GM21423 (cell line): ENCODE results near the gene SENP7.
"Not testable (repeated sequence)": the region's sequence is repeated elsewhere in the genome, so short reads cannot be mapped to it uniquely, and the experiment has no call there.

Experiments used
- ATAC-seq: cut with Tn5 transposase; IDR thresholded peaks from one replicate; pipeline ENCODE4 v1.9.1; 2021; ENCODE audit warnings: mild to moderate bottlenecking, moderate library complexity; ENCODE audit not compliant: unreplicated experiment

The SENP7 gene

DNA sequence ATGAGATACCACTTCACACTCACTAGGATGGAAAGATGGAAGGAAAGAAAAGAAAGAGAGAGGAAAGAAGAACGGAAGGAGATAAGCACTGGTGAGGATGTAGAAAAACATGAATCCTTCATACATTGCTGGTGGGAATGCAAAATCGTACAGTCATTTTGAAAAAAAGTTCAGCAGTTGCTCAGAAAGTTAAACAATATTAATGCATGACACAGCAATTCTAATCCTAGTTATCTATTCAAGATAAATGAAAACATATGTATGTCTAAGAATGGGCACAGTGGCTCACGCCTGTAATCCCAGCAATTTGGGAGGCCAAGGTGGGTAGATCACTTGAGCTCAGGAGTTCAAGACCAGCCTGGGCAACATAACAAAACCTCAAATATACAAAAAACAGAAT, 59.1 kb downstream of the SENP7 start:
- no peak for ATAC-seq

DNA sequence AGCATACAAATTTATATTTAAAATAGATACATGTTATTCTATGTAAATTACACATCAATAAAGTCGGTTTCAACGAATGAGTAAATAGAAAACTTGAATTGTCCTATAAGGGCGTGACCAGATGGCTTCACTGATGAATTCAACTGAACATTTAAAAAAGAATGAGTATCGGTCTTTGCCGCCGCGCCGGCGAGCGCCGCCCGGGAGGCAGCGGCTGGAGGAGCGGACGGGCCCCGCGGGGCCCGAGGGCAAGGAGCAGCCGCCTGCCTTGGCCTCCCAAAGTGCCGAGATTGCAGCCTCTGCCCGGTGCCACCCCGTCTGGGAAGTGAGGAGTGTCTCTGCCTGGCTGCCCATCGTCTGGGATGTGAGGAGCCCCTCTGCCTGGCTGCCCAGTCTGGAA, 74.4 kb downstream of the SENP7 start:
- not testable (repeated sequence) for ATAC-seq

DNA sequence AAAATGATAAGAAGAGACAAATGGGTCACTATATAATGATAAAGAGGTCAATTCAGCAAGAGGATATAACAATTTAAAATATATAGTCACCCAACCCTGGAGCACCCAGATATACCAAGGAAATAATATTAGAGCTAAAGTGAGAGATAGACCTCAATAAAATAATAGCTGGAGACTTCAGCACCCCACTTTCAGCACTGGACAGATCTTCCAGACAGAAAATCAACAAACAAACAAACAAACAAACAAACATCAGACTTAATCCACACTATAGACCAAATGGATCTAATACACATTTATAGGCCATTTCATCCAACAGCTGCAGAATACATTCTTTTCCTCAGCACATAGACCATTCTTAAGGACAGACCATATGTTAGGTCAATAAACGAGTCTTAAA, 79.4 kb downstream of the SENP7 start:
- ATAC-seq: no peak

DNA sequence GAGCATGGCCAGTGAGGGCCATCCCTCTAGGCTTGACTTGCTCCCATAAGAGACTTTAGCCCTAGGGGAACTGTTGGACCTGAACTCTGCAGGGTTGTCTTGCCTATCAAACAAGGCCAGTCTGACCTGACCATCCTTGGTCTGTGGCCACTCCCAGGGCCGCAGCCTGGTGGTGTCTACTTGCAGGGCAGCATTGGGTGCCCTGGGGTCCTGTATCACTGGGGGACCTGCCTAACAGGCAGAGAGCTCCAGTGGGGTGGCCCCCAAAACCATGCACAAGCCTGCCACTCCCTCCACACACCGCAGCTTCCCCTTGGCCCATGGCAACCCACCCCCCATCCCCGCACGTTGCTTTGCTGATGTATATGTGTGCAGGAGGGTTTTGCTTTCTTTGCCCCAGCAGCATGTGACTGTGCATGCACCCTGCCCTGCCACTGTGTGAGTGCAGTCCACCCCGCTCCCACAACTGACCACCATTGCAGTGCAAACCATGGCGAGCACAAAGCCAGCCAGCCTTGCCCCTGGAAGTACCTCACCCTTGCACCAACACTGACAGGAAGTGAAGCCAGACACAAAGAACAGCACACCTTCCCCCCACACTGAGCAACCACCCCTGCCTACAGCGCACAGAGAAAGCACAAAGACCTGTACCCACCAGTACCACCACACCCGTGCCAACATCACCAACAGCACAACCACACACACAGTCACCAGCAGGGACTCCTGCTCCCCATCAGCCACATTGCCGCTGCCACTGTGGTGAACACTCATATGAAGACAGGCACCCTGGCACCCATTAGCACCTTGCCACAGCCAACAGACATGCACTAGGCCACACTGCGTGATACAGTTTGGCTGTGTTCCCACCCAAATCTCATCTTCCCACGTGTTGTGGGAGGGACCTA, 88.8 kb downstream of the SENP7 start:
- no peak for ATAC-seq

DNA sequence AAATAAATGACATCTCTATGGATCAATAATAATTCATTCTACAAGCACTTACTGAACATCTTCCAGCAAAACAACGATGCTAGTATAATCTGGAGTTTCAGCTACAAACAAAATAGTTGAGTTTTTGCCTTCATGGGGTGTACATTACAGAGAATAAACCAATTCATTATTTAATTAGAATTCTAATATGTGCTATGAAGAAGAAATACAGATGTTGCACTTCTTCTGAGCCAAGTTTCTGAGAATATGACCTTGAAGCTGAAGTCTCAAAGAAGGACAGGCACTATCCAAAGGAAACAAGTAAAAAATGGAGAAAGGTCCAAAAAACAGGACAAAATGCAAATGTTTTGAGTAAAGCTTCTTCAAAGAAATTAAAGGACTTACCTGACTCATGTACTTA, 94.2 kb downstream of the SENP7 start:
- ATAC-seq: no peak

DNA sequence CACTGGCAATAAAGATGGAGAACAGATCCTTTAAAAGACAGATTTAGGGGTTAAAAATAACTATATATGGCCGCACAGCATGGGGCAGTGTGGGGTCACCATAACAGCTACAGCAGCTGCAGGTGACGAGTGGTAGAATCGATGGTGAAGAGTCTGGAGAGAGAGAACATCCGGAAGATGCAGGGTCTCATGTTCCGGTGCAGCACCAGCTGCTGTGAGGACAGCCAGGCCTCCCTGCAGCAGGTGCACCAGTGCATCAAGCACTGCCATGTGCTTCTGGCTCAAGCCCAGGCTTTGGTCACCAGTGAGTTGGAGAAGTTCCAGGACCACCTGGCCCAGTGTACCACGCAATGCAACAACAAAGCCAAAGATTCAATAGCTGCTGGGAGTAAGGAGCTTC, 98.9 kb downstream of the SENP7 start:
- ATAC-seq: no peak

DNA sequence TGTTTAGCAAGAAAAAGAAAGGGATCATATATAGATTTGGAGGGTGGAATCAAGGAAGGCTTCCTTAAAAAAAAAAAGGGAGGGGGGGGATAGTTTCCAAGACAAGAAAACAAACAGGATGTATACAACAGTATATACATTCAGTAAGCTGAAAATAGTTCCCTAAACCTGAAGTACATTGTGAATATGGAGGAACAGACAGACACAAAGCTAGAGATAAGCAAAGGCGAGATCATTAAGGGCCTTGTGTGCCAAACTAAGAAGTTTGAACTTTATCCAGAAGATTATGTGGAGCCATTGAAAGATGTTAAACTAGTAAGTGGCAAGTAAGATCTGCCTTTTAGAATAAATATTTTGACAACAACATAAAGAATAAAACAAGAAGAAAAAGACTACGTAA, 99.4 kb downstream of the SENP7 start:
- ATAC-seq: no peak

DNA sequence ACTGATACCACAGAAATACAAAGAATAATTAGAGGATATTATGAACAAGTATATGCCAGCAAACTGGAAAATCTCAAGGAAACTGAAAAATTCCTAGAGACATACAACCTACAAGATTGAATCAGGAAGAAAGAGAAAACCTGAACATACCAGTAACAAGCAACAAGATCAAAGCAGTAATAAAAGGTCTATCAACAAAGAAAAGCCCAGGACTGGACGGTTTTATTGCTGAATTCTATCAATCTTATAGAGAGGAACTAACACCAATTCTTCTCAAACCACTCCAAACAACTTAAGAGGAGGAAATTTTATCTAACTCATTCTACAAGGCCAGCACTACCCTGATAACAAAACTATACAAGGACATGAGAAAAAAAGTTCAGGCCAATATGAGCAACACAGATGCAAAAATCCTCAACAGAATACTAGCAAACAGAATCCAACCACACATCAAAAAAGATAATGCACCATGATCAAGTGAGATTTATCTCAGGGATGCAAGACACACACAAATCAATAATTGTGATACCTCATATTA, 121.5 kb downstream of the SENP7 start:
- ATAC-seq: no peak

DNA sequence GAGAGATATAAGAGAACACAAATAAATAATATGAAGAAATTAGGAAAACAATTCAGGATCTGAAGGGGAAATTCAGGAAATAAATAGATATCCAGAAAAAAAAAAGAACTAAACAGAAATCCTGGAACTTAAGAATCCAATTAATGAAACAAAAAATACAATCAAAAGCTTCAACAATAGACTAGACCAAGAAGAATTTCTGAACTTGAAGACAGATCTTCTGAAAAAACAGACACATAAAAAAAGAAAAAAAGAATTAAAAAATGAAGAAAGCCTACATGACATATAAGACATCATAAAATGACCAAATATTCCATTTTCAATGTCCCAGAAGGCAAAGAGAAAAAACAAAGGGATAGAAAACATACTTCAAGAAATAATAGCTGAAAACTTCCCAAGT, 124.3 kb downstream of the SENP7 start:
- ATAC-seq: no peak

DNA sequence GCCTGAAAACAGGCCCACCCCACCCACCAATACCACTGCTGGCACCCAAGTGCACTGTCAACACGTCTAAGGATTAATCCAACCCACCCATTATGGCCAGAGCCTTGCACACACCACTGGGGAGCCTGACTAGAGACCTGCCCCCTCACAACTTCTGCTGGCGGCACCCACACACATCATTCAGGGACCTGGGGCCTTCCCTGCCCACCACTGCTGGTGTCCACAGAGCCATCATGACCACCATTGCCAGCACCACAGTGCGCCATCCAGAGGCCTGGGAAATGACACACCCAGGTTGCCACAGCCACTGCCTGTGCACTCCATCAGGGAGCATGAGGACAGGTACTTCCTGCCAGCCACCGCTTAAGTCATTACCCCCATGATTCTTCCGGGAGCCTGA, 125.7 kb downstream of the SENP7 start:
- ATAC-seq: no peak

DNA sequence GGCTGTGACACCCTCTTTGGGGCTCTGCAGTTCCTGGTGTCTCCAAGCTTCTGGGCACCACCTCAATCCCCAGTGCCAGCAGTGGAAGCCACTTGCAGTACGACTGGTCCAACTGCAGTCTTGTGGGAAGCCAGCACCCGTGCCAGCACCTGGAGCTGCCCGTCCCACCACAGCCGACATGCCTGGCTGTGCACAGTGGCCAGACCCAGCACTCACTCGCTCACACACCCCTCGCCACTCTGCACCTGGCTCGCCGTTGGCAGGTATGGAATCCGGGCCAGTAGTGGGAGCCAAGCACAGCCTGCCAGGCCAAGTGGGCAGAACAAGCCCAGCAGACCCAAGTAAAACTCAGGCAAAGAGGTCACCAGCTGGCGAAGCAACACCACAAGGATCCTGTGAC, 128.6 kb downstream of the SENP7 start:
- no peak for ATAC-seq

DNA sequence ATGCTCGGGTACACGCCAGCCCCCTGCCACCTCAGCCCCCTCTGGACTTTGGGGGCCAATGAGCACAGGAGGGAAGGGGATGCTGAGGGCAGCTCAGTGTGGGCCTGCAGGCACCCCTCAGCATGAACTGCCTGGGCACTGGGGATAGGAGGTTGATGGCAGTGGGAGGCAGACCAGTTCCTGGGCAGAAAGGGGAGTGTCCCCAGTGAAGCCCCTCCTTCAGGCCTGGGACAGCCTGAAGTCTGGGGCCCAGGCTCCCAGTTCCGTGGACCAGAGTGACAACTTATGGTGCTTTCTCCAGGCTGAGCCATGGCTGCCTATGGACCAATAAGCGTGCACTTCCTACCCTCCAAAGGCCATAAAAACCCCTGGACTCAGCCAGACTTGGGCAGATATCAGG, 129.4 kb downstream of the SENP7 start:
- ATAC-seq: no peak

DNA sequence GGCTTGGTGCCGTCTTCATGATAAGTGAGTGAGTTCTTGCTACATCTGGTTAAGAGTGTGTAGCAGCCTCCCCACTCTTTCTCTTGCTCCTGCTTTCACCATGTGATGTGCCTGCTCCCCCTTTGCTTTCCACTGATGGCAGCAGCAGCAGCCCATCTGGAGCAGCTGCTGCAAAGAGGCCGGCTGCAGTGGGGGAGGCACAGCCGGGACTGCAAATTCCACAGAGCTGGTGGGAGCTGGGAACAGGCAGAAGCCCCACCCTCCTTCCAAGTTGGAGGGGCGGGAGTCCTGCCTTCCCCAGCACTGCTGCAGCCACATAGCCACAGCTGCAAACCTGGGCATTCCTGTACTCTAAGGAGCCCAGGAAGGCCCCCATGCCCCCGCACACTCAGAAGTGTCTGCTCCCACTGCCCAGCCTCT, 129.8 kb downstream of the SENP7 start:
- no peak for ATAC-seq

DNA sequence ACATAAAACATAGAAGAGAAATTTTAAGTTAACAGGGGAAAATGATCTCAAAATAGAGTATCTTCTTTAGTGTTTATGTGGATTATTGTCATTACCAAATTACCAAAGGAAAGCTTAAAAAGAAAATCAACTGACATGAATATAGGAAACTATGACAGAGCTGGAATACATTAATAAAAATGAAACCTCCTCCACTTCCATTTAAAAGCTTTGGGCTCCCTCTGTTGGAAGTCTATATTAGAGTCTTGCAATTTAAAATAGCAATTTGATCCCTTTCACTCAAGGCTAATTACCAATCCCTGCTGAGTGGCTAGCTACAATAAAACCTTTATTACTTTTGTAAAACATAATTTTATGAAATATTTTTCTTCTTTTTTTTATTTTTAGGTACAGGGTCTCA, 131.2 kb downstream of the SENP7 start:
- ATAC-seq: no peak

DNA sequence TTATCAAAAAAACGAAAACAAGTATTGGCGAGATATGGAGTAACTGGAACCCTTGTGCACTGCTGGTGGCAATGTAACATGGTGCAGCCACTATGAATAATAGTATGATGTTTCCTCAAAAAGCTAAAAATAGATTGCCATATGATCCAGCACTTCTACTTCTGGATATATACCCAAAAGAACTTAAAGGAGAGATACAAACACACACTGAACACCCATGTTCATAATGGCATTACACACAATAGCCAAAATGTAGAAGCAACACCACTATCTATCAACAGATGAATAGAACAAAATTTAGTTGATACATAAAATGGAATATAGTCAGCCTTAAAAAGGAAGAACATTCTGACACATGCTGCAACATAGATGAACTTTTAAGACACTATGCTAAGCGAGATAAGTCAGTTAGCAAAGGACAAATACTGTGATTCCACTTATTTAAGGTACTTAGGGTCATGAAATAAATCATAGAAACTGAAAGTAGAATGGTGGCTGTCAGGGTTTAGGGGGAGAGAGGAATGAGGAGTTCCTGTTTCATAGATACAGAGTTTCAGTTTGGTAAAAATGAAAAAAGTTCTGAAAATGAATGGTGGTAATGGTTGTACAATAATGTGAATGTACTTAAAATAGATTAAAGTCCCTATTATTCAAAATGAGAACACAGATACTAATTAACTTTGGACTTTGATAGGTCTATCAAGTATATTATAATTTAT, 133.2 kb downstream of the SENP7 start:
- peak; percentile 97 for ATAC-seq

DNA sequence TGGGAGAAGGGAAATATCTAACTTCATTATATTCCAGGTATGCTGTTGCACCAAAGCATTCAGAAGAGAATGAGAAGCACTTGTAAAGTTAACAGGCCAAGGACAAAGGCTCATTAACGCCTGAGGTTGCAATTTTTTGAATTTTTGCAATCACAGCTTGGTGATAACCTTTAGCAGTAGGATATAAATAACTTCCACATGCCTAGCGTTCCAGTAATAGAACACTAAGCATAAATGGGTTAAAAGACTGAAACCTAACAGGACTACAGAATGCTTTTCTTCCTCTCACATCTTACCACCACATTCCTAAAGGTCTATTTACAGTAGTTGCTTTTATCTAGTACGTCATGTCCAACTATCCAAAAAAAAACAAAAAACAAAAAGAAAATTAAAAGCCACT, 135.2 kb downstream of the SENP7 start:
- ATAC-seq: no peak

DNA sequence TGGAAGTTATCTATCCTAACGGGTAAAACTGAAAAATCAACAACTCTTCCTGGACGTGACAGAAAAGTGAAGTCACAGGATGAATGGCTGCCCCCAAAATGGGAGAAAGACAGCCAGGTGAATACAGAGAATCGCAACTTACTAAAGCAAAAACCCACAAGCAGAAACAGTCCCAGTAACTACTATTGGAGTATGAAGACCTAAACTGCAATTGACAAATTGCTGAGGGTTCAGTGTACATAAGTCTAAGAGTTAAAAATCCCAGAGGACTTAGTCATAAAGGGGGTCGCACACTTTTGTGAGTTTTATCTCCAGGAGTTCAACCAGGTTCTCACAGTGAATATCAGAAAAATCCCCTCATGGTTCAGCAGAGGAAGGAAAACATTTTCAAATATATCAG, 135.8 kb downstream of the SENP7 start:
- no peak for ATAC-seq

DNA sequence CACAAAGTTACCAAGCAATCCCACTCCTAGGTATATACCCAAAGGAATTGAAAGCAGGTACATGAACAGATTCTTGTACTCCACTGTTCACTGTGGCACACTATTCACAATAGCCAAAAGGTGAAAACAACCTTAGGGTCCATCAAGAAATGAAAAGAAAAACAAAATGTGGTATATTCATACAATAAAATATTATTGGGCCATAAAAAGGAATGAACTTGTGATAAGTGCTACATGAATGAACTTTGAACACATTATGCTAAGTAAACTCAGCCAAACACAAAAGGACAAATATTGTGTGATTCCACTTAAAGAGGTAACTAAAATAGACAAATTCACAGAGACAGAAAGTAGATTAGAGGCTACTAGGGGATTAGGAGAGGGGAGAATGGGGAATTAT, 137.4 kb downstream of the SENP7 start:
- ATAC-seq: no peak

DNA sequence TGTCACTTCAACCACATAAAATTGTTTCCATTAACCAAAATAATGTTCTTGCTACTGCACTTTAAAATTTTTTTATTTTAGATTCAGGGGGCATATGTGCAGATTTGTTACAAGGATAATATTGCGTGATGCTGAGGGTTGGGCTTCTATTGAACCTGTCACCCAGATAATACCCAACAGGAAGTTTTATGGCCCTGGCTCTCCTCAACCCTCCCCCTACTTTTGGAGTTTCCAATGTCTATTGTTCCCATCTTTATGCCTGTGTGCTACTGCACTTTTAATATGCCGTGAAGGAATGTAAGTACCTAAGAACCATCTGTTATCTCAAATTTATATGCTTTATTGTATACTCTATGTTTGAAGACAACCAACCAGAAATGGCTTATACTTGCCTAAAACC, 150.6 kb downstream of the SENP7 start:
- ATAC-seq: no peak

DNA sequence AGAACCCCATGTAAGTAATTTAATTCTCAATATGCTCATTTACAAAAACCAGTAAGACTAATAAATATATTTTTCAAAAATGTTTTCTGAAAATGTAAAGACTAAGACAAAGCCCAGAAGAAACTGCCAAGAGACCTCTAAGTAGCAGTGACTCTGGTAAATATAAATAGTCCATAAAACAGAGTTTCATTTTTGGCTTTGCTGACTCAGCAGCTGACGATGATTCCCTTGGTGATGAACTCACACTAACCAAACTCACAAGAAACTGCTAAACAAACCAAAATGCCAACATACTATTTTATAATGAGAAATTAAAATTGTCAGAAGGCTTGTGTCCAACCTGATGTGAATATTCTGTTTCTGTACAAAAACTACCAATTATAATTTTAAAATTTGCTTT, 161.2 kb downstream of the SENP7 start:
- no peak for ATAC-seq

DNA sequence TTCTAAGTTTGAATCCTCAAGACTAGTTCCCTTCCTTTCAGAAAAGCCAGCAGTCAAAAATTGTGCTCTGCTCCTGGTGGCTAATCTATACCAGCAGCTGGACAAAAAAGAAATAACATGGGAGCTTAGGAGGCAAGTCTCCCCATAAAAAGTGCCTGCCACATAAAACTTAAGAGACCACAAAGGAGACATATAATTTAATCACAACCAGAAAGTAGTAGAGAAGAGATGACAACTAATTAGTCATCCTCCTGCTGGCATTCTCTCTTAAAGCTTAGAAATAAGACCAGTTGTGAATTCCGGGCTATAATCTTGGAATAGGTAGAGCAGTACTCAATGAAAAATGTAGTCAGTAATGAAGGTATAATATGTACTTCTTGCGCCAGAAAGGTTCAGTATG, 172.4 kb downstream of the SENP7 start:
- no peak for ATAC-seq

DNA sequence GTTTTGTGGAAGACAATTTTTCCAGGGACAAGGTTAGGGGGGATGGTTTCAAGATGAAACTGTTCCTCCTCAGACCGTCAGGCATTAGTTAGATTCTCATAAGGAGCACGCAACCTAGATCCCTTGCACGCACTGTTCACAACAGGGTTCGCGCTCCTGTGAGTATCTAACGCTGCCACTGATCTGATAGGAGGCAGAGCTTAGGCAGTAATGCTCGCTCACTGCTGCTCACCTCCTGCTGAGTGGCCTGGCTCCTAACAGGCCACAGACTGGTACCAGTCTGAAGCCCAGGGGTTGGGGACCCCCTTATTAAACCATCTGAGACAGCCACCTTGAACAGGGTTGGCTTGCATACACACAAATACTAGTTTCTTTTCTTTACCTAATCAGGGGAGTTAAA, 179.1 kb downstream of the SENP7 start:
- ATAC-seq: no peak
